ENCODE measurements around the gene FAM234B. TPM values are rescaled to one million over a fixed set of nuclear protein-coding genes. Genes with fewer than 3 reads are reported as not detected.

FAM234B gene
- total and polyA plus RNA-seq, 2 donors from 2014 or later: 9.6 TPM

- H3K4me1 ChIP-seq (ENCODE audit: control insufficient read depth in 2 of 3, insufficient read depth in 2 of 3, low read depth in 1 of 3, low read length in 3 of 3): no peaks in the 10 kb centered on the region
- H3K9me3 ChIP-seq (ENCODE audit: control insufficient read depth in 2 of 3, insufficient read depth in 1 of 3, low read length in 3 of 3): no peaks in the 10 kb centered on the region
- FAIRE-seq (no peak), DNase-seq (no peak)
- no peak overlapping the region for H3K9ac ChIP-seq (ENCODE audit: low read length in 3 of 3)
- intact Hi-C loops (cut with DNase I): no loop called here
- H3K4me3 ChIP-seq (ENCODE audit: low read length in 3 of 3): no peak overlapping the region
- TF ChIP-seq CTCF (IDR thresholded peaks at IDR 0.05; ENCODE audit: borderline replicate concordance, extremely low read depth, insufficient read depth): no peak
- no peaks in the 10 kb centered on the region for H3K27me3 ChIP-seq (ENCODE audit: control insufficient read depth, insufficient read depth, low read length)
- no peak overlapping the region for H3K27ac ChIP-seq (ENCODE audit: low read depth in 2 of 2, low read length in 2 of 2)
- H3K36me3 ChIP-seq (ENCODE audit: control insufficient read depth in 2 of 3, insufficient read depth in 3 of 3, low read length in 3 of 3): peaks cover 0 to 2% (median 0%) of the 10 kb centered on the region in 3 donors
Observed at GRCh38 chr12:13075118-13075480, 30.9 kb downstream of the FAM234B start.

- no peak for FAIRE-seq
Observed at GRCh38 chr12:13075786-13076570, 31.8 kb downstream of the FAM234B start.

GRCh38 chr12:13079440-13079906 is 35.3 kb downstream of the FAM234B start:
- H3K36me3 ChIP-seq (ENCODE audit: control insufficient read depth in 2 of 3, insufficient read depth in 3 of 3, low read length in 3 of 3): peaks cover 0 to 2% (median 0%) of the 10 kb centered on the region in 3 donors
- FAIRE-seq (no peak), DNase-seq (peak in 1 of 5 donors; percentile 26)
- H3K27ac ChIP-seq (ENCODE audit: low read depth in 2 of 2, low read length in 2 of 2): no peak overlapping the region
- H3K4me3 ChIP-seq (ENCODE audit: low read length in 3 of 3): no peak overlapping the region
- H3K9me3 ChIP-seq (ENCODE audit: control insufficient read depth in 2 of 3, insufficient read depth in 1 of 3, low read length in 3 of 3): no peaks in the 10 kb centered on the region
- intact Hi-C loops (cut with DNase I): no loop called here
- no peaks in the 10 kb centered on the region for H3K27me3 ChIP-seq (ENCODE audit: control insufficient read depth, insufficient read depth, low read length)
- H3K4me1 ChIP-seq (ENCODE audit: control insufficient read depth in 2 of 3, insufficient read depth in 2 of 3, low read depth in 1 of 3, low read length in 3 of 3): no peaks in the 10 kb centered on the region
- no peak overlapping the region for H3K9ac ChIP-seq (ENCODE audit: low read length in 3 of 3)
- TF ChIP-seq CTCF (IDR thresholded peaks at IDR 0.05; ENCODE audit: borderline replicate concordance, extremely low read depth, insufficient read depth): no peak

More at GRCh38 chr12:13075786-13076570, 31.8 kb downstream of the FAM234B start:
- H3K4me1 ChIP-seq (ENCODE audit: control insufficient read depth in 2 of 3, insufficient read depth in 2 of 3, low read depth in 1 of 3, low read length in 3 of 3): no peaks in the 10 kb centered on the region
- H3K4me3 ChIP-seq (ENCODE audit: low read length in 3 of 3): no peak overlapping the region
- no peaks in the 10 kb centered on the region for H3K27me3 ChIP-seq (ENCODE audit: control insufficient read depth, insufficient read depth, low read length)
- H3K9ac ChIP-seq (ENCODE audit: low read length in 3 of 3): no peak overlapping the region
- intact Hi-C loops (cut with DNase I): no loop called here
- no peak for TF ChIP-seq CTCF (IDR thresholded peaks at IDR 0.05; ENCODE audit: borderline replicate concordance, extremely low read depth, insufficient read depth)
- no peaks in the 10 kb centered on the region for H3K9me3 ChIP-seq (ENCODE audit: control insufficient read depth in 2 of 3, insufficient read depth in 1 of 3, low read length in 3 of 3)
- H3K36me3 ChIP-seq (ENCODE audit: control insufficient read depth in 2 of 3, insufficient read depth in 3 of 3, low read length in 3 of 3): peaks cover 0 to 2% (median 0%) of the 10 kb centered on the region in 3 donors
- no peak for DNase-seq
- H3K27ac ChIP-seq (ENCODE audit: low read depth in 2 of 2, low read length in 2 of 2): no peak overlapping the region
